H1 (cell line): ENCODE results near the gene HLA-F. TPM values are rescaled to one million over a fixed set of nuclear protein-coding genes. Genes with fewer than 3 reads are reported as not detected.

Source experiments
- EZH2 ChIP-seq: fragments of 200-600 bp; sonication (generic); IDR thresholded peaks from 2 replicates; pipeline ENCODE4 v1.7.1; 2012; ENCODE audit warnings: low read depth, mild to moderate bottlenecking, moderate library complexity, low read length, inconsistent platforms; ENCODE audit not compliant: severe bottlenecking
- polyA plus RNA-seq, 7 experiments: library from polyadenylated mRNA; depleted of rRNA in 3 of 7; stranded (reverse) in 5 of 7; unstranded in 2 of 7; fragments of >200 nt in 5 of 7; fragments of 200-250 nt in 2 of 7; gene quantifications; 1 replicate in 5 of 7; 2 replicates in 1 of 7; 4 replicates in 1 of 7; pipeline versions ENCODE4 v1.2.1 to v1.2.3, GENCODE V29; 2011 to 2013; ENCODE audit warnings: missing spikeins in 2 of 7, mixed read lengths in 2 of 7
- total RNA-seq: library from RNA; stranded (reverse); fragmentation: NEBNext Ultra II Directional; extraction: Animal tissue kit (Norgen Biotek cat#: 25700); gene quantifications from 2 replicates; pipeline ENCODE4 v1.2.1, GENCODE V29; 2021

HLA-F gene
- total and polyA plus RNA-seq, 2 of the 8 experiments (the other 6 are each of a cell fraction or from before 2014, with no cell fraction given): 9.6 to 11.7 TPM

- no peak for TF ChIP-seq EZH2
- TF ChIP-seq, all 59 proteins: peak for 0
These were observed 47.1 kb downstream of the HLA-F start (continued) for GRCh38 chr6:29770306-29770705.
